GM23338 (cell line): ENCODE results near the gene CASP8. TPM values are rescaled to one million over a fixed set of nuclear protein-coding genes. Genes with fewer than 3 reads are reported as not detected.

ENCODE experiments used
- ATAC-seq: fragments of 200-7000 bp; cut with Tn5 transposase; 3 replicates; pipeline ENCODE4 v1.9.1; 2020
- DNase-seq: peaks from one replicate; pipeline ENCODE4 v3.0.0-alpha.2; 2015; ENCODE audit warnings: low spot score
- H2AFZ ChIP-seq: fragments of 200-600 bp; sonication (generic); 2 replicates; pipeline ENCODE4 v1.8.0; 2016; ENCODE audit warnings: antibody characterized with exemption, mild to moderate bottlenecking, moderate library complexity
- H3F3A ChIP-seq: fragments of 200-600 bp; sonication (generic); replicated peaks from 2 replicates; pipeline ENCODE4 v1.8.0; 2017; ENCODE audit warnings: antibody characterized with exemption, mixed run types, low read depth
- H3K27ac ChIP-seq: fragments of 200-600 bp; sonication (generic); 2 replicates; pipeline ENCODE4 v1.6.1; 2016; ENCODE audit warnings: low read depth
- H3K27me3 ChIP-seq: fragments of 200-600 bp; sonication (generic); 2 replicates; pipeline ENCODE4 v1.8.0; 2016; ENCODE audit warnings: mild to moderate bottlenecking, mixed run types, moderate library complexity; ENCODE audit not compliant: insufficient read depth
- H3K36me3 ChIP-seq: fragments of 200-600 bp; sonication (generic); 2 replicates; pipeline ENCODE4 v1.8.0; 2016; ENCODE audit warnings: mild to moderate bottlenecking; ENCODE audit not compliant: insufficient read depth
- H3K4me1 ChIP-seq: fragments of 200-600 bp; sonication (generic); 2 replicates; pipeline ENCODE4 v1.8.0; 2016; ENCODE audit warnings: mild to moderate bottlenecking, moderate library complexity; ENCODE audit not compliant: insufficient read depth
- H3K4me2 ChIP-seq: fragments of 200-600 bp; sonication (generic); 2 replicates; pipeline ENCODE4 v1.7.1; 2017; ENCODE audit warnings: mixed run types
- H3K4me3 ChIP-seq: fragments of 200-600 bp; sonication (generic); 2 replicates; pipeline ENCODE4 v1.6.1; 2016; ENCODE audit warnings: mixed run types
- H3K79me2 ChIP-seq: fragments of 200-600 bp; sonication (generic); replicated peaks from 2 replicates; pipeline ENCODE4 v1.8.0; 2017; ENCODE audit warnings: mild to moderate bottlenecking; ENCODE audit not compliant: insufficient read depth
- H3K9me2 ChIP-seq: fragments of 200-600 bp; sonication (generic); 2 replicates; pipeline ENCODE4 v1.8.0; 2017; ENCODE audit not compliant: insufficient read depth
- H4K20me1 ChIP-seq: fragments of 200-600 bp; sonication (generic); replicated peaks from 2 replicates; pipeline ENCODE4 v1.8.0; 2017; ENCODE audit warnings: mild to moderate bottlenecking; ENCODE audit not compliant: insufficient read depth
- H3K27ac Mint-ChIP-seq: 2 replicates; pipeline ENCODE4 v1.8.0; 2020; ENCODE audit warnings: inconsistent platforms, mild to moderate bottlenecking, moderate library complexity, mixed read lengths
- H3K27me3 Mint-ChIP-seq: 3 replicates; pipeline ENCODE4 v1.8.0; 2022; ENCODE audit warnings: low read depth, mild to moderate bottlenecking, moderate library complexity, mixed read lengths, inconsistent platforms; ENCODE audit not compliant: insufficient read depth, poor library complexity
- H3K36me3 Mint-ChIP-seq: 3 replicates; pipeline ENCODE4 v1.8.0; 2021; ENCODE audit warnings: low read depth, mild to moderate bottlenecking, inconsistent platforms, moderate library complexity, mixed read lengths
- H3K4me1 Mint-ChIP-seq: 3 replicates; pipeline ENCODE4 v1.8.0; 2020; ENCODE audit warnings: mild to moderate bottlenecking, inconsistent platforms, mixed read lengths
- H3K4me3 Mint-ChIP-seq: 3 replicates; pipeline ENCODE4 v1.8.0; 2021; ENCODE audit warnings: moderate library complexity, mild to moderate bottlenecking, inconsistent platforms, mixed read lengths
- H3K9me3 Mint-ChIP-seq: 3 replicates; pipeline ENCODE4 v1.8.0; 2020; ENCODE audit warnings: moderate library complexity, mild to moderate bottlenecking, inconsistent platforms, mixed read lengths
- JUNB ChIP-seq: IDR thresholded peaks from one replicate; pipeline ENCODE4 v1.6.1; 2016; ENCODE audit warnings: antibody characterized with exemption; ENCODE audit not compliant: unreplicated experiment
- STAT1 ChIP-seq: IDR thresholded peaks from one replicate; pipeline ENCODE4 v1.6.1; 2016; ENCODE audit warnings: antibody characterized with exemption; ENCODE audit not compliant: unreplicated experiment
- ZNF331 ChIP-seq: fragments of 250-450 bp; sonication (Bioruptor Pico); IDR thresholded peaks from 2 replicates; pipeline ENCODE4 v1.5.0; 2020; ENCODE audit warnings: low read depth, mild to moderate bottlenecking, moderate library complexity
- polyA plus RNA-seq: library from polyadenylated mRNA; unstranded; fragments of >200 nt; fragmentation: Nextera tagmentation; extraction: Ambion mirVana; gene quantifications from 2 replicates; pipeline ENCODE4 v1.2.1, GENCODE V29; 2016
- total RNA-seq: library from RNA; depleted of rRNA; stranded (reverse); fragments of >200 nt; shearing (Covaris generic); gene quantifications from 2 replicates; pipeline ENCODE4 v1.2.3, GENCODE V29; 2014
- TF ChIP-seq, protein P1 (sequence below): fragments of 250-450 bp; sonication (Bioruptor Pico); IDR thresholded peaks from 2 replicates; pipeline ENCODE4 v1.5.0; 2020; ENCODE audit warnings: mild to moderate bottlenecking, moderate library complexity

The CASP8 gene
- total and polyA plus RNA-seq, 2 experiments from 2014 or later: 2.3 to 3.6 TPM

DNA sequence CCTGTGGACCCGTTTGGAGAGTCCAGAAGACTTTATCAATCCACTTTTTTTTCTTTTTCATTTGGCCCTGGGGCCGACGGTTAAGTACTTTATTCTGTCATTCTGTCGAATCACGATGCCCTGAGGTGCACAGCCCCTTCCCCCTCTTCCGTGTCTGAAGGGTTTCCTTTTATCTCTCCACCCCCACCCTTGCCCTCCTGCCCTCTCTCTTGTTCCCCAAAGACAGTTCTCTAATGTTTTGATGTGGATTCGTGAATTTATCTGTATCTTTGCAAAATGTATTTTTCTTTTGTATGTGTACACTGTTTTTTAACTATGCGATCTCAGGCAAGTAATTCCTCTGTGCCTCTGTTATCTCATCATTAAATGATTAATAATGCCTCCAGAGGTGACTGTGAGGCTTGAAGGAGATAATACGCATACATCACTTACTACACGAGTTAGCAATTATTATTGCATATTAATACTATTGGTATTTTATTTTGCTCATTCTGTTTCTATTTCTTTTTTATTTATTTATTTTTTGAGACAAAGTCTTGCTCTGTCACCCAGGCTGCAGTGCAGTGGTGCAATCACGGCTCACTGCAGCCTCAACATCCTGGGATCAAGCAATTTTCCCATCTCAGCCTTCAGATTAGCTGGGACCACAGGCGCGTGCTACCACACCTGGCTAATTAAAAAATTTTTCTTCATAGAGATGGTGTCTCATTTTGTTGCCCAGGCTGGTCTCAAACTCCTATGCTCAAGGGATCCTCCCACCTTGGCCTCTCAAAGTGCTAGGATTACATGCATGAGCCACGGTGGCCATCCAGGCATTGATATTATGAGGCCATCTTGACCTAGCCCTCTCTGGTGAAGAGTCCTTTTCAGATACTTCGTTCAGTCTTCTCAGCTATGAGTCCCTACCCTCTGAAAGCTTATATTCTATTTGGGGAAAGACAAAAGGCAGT lies 1.4 kb upstream of the CASP8 start:
- Mint-ChIP-seq H3K4me3 (peak overlapping the region; percentile 66), H3K27me3 (peaks cover 6% of the 10 kb centered on the region), H3K9me3 (no peaks in the 10 kb centered on the region), H3K27ac (peak overlapping the region; percentile 92), H3K4me1 (peaks cover 30% of the 10 kb centered on the region), H3K36me3 (0 out of 3 replicates have a peak, but pooled peaks cover 2% of the 10 kb centered on the region)
- DNase-seq: peak; percentile 27
- H3K4me3 ChIP-seq: peak overlapping the region; percentile 43; the same call in 1 of the 2 replicates
- H3K4me2 ChIP-seq: peak overlapping the region; percentile 67
- peak overlapping the region; percentile 84; the same call in 1 of the 2 replicates for H2AFZ ChIP-seq
- H3K27ac ChIP-seq: no peak overlapping the region
- H3K79me2 ChIP-seq: no peaks in the 10 kb centered on the region
- H3F3A ChIP-seq: no peaks in the 10 kb centered on the region
- H3K9me2 ChIP-seq: 0 out of 2 replicates have a peak, but pooled peaks cover 5% of the 10 kb centered on the region
- no peaks in the 10 kb centered on the region for H4K20me1 ChIP-seq
- peak; percentile 46 for ATAC-seq
- H3K4me1 ChIP-seq: peaks cover 23% of the 10 kb centered on the region
- no peaks in the 10 kb centered on the region for H3K36me3 ChIP-seq
- no peaks in the 10 kb centered on the region for H3K27me3 ChIP-seq
- TF ChIP-seq, protein P1, sequence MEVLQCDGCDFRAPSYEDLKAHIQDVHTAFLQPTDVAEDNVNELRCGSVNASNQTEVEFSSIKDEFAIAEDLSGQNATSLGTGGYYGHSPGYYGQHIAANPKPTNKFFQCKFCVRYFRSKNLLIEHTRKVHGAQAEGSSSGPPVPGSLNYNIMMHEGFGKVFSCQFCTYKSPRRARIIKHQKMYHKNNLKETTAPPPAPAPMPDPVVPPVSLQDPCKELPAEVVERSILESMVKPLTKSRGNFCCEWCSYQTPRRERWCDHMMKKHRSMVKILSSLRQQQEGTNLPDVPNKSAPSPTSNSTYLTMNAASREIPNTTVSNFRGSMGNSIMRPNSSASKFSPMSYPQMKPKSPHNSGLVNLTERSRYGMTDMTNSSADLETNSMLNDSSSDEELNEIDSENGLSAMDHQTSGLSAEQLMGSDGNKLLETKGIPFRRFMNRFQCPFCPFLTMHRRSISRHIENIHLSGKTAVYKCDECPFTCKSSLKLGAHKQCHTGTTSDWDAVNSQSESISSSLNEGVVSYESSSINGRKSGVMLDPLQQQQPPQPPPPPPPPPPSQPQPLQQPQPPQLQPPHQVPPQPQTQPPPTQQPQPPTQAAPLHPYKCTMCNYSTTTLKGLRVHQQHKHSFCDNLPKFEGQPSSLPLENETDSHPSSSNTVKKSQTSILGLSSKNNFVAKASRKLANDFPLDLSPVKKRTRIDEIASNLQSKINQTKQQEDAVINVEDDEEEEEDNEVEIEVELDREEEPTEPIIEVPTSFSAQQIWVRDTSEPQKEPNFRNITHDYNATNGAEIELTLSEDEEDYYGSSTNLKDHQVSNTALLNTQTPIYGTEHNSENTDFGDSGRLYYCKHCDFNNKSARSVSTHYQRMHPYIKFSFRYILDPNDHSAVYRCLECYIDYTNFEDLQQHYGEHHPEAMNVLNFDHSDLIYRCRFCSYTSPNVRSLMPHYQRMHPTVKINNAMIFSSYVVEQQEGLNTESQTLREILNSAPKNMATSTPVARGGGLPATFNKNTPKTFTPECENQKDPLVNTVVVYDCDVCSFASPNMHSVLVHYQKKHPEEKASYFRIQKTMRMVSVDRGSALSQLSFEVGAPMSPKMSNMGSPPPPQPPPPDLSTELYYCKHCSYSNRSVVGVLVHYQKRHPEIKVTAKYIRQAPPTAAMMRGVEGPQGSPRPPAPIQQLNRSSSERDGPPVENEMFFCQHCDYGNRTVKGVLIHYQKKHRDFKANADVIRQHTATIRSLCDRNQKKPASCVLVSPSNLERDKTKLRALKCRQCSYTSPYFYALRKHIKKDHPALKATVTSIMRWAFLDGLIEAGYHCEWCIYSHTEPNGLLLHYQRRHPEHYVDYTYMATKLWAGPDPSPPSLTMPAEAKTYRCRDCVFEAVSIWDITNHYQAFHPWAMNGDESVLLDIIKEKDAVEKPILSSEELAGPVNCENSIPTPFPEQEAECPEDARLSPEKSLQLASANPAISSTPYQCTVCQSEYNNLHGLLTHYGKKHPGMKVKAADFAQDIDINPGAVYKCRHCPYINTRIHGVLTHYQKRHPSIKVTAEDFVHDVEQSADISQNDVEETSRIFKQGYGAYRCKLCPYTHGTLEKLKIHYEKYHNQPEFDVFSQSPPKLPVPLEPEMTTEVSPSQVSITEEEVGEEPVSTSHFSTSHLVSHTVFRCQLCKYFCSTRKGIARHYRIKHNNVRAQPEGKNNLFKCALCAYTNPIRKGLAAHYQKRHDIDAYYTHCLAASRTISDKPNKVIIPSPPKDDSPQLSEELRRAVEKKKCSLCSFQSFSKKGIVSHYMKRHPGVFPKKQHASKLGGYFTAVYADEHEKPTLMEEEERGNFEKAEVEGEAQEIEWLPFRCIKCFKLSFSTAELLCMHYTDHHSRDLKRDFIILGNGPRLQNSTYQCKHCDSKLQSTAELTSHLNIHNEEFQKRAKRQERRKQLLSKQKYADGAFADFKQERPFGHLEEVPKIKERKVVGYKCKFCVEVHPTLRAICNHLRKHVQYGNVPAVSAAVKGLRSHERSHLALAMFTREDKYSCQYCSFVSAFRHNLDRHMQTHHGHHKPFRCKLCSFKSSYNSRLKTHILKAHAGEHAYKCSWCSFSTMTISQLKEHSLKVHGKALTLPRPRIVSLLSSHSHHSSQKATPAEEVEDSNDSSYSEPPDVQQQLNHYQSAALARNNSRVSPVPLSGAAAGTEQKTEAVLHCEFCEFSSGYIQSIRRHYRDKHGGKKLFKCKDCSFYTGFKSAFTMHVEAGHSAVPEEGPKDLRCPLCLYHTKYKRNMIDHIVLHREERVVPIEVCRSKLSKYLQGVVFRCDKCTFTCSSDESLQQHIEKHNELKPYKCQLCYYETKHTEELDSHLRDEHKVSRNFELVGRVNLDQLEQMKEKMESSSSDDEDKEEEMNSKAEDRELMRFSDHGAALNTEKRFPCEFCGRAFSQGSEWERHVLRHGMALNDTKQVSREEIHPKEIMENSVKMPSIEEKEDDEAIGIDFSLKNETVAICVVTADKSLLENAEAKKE (CRISPR knock-in tag): no peak

DNA sequence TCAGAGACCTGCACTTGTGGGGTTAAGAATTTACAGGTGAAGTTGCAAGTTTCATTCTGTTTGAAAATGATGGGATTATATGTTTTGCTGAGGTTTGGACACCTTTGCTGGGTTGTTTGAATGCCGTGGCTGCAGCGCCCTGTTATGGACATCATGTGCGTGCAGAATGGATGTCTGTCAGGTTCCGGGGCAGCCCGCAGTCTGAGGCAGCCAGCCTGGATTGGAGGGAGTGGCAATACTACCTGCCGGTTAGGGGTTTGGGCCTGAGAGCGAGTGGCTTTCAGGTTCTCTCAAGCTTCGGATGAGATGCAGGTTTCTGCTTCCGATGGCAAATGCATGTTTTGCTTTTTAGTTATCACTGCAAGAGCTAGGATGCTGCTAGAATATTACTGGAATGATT lies 1.1 kb downstream of the CASP8 start:
- 0 out of 3 replicates have a peak, but pooled peaks cover 2% of the 10 kb centered on the region for H3K36me3 Mint-ChIP-seq
- TF ChIP-seq ZNF331 (CRISPR knock-in tag): no peak
- TF ChIP-seq, protein P1 (CRISPR knock-in tag): no peak
- TF ChIP-seq JUNB: no peak
- no peak for TF ChIP-seq STAT1

More for the DNA sequence above, 1.1 kb downstream of the CASP8 start:
- Histone ChIP-seq H3K27me3 (no peaks in the 10 kb centered on the region), H4K20me1 (no peaks in the 10 kb centered on the region), H3K4me1 (peaks cover 19% of the 10 kb centered on the region), H2AFZ (no peak overlapping the region), H3K4me2 (no peak overlapping the region), H3K4me3 (no peak overlapping the region), H3K9me2 (0 out of 2 replicates have a peak, but pooled peaks cover 5% of the 10 kb centered on the region), H3F3A (no peaks in the 10 kb centered on the region), H3K36me3 (no peaks in the 10 kb centered on the region), H3K27ac (no peak overlapping the region), H3K79me2 (no peaks in the 10 kb centered on the region)
- peaks cover 22% of the 10 kb centered on the region for H3K4me1 Mint-ChIP-seq
- H3K4me3 Mint-ChIP-seq: no peak overlapping the region
- H3K27me3 Mint-ChIP-seq: peaks cover 8% of the 10 kb centered on the region
- ATAC-seq (no peak), DNase-seq (peak; percentile 24)
- H3K27ac Mint-ChIP-seq: no peak overlapping the region
- H3K9me3 Mint-ChIP-seq: no peaks in the 10 kb centered on the region
